ENCODE results near the gene FAM200B.
A peak's percentile ranks its signal among the peaks of the same experiment; 100 is the strongest.

FAM200B gene

GRCh38 chr4:15648600-15648999 is 33.0 kb upstream of the FAM200B start:
- DNase-seq (no peak), ATAC-seq (ENCODE audit: insufficient read depth, low read depth) (no peak)
- no peaks in the 10 kb centered on the region for H3K9me3 ChIP-seq (ENCODE audit: insufficient read depth, low read length, severe bottlenecking)
- no peak overlapping the region for H2AFZ ChIP-seq (ENCODE audit: low read depth, low read length)
- no peaks in the 10 kb centered on the region for H3K27me3 ChIP-seq (ENCODE audit: insufficient read depth, low read length, poor library complexity)
- peaks cover 56% of the 10 kb centered on the region for H4K20me1 ChIP-seq (ENCODE audit: insufficient read depth, low read length)
- peaks cover 5% of the 10 kb centered on the region; the same call in 1 of the 2 replicates for H3K36me3 ChIP-seq (ENCODE audit: insufficient read depth, low read length)
- peaks cover 99% of the 10 kb centered on the region for H3K79me2 ChIP-seq (ENCODE audit: insufficient read depth, low read length)
- H3K4me2 ChIP-seq (ENCODE audit: insufficient read depth, low read length): 0 out of 2 replicates have a peak overlapping the region, but pooled peaks have one; percentile 14
- TF ChIP-seq EZH2 (IDR thresholded peaks at IDR 0.05; ENCODE audit: borderline replicate concordance, low read depth, low read length, severe bottlenecking): no peak
- TF ChIP-seq, protein P1, sequence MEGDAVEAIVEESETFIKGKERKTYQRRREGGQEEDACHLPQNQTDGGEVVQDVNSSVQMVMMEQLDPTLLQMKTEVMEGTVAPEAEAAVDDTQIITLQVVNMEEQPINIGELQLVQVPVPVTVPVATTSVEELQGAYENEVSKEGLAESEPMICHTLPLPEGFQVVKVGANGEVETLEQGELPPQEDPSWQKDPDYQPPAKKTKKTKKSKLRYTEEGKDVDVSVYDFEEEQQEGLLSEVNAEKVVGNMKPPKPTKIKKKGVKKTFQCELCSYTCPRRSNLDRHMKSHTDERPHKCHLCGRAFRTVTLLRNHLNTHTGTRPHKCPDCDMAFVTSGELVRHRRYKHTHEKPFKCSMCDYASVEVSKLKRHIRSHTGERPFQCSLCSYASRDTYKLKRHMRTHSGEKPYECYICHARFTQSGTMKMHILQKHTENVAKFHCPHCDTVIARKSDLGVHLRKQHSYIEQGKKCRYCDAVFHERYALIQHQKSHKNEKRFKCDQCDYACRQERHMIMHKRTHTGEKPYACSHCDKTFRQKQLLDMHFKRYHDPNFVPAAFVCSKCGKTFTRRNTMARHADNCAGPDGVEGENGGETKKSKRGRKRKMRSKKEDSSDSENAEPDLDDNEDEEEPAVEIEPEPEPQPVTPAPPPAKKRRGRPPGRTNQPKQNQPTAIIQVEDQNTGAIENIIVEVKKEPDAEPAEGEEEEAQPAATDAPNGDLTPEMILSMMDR (IDR thresholded peaks at IDR 0.05; ENCODE audit: borderline replicate concordance, extremely low read depth, low read length, poor library complexity, severe bottlenecking): no peak
- no peak overlapping the region for H3K27ac ChIP-seq (ENCODE audit: low read length)
- H3K9ac ChIP-seq (ENCODE audit: low read depth, low read length): no peak overlapping the region
- peaks cover 49% of the 10 kb centered on the region for H3K4me1 ChIP-seq (ENCODE audit: insufficient read depth, low read length)
- no peak overlapping the region for H3K4me3 ChIP-seq (ENCODE audit: low read depth in 1 of 2, low read length in 2 of 2)

- Histone ChIP-seq H2AFZ (ENCODE audit: low read depth, low read length) (no peak overlapping the region), H3K4me2 (ENCODE audit: insufficient read depth, low read length) (peak overlapping the region; percentile 56), H3K27me3 (ENCODE audit: insufficient read depth, low read length, poor library complexity) (no peaks in the 10 kb centered on the region), H3K9ac (ENCODE audit: low read depth, low read length) (0 out of 2 replicates have a peak overlapping the region, but pooled peaks have one; percentile 18), H3K27ac (ENCODE audit: low read length) (peak overlapping the region; percentile 69), H3K36me3 (ENCODE audit: insufficient read depth, low read length) (no peaks in the 10 kb centered on the region; the same call in 1 of the 2 replicates), H3K9me3 (ENCODE audit: insufficient read depth, low read length, severe bottlenecking) (no peaks in the 10 kb centered on the region), H3K4me3 (ENCODE audit: low read depth in 1 of 2, low read length in 2 of 2) (peak overlapping the region in 1 of 2 experiments; percentile 36; a peak in 2 of 4 replicates), H4K20me1 (ENCODE audit: insufficient read depth, low read length) (peaks cover 47% of the 10 kb centered on the region), H3K4me1 (ENCODE audit: insufficient read depth, low read length) (peaks cover 54% of the 10 kb centered on the region), H3K79me2 (ENCODE audit: insufficient read depth, low read length) (peaks cover 99% of the 10 kb centered on the region)
- TF ChIP-seq, protein P1 (IDR thresholded peaks at IDR 0.05; ENCODE audit: borderline replicate concordance, extremely low read depth, low read length, poor library complexity, severe bottlenecking): peak; percentile 95
- no peak for TF ChIP-seq EZH2 (IDR thresholded peaks at IDR 0.05; ENCODE audit: borderline replicate concordance, low read depth, low read length, severe bottlenecking)
- ATAC-seq (ENCODE audit: insufficient read depth, low read depth): peak; percentile 73
- DNase-seq: peak; percentile 83
Measured at GRCh38 chr4:15649914-15650545, 31.6 kb upstream of the FAM200B start.

DNA sequence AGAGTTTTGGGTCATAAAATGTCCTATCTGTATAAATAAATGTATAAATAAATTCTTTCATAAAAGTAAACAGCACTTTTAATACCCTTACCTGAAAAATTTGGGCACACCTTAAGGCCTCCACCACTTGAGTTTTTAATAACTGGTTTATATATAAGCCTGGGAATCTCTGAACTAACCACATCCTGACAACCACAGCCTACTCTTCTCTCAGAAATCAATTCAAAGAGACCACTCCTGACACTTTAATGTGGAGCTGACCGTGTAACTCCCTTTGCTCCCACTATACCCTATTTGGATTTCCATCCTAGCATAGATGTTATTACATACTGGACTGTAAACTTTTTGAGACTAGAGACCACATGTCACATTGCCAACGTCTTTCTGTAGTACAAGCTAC is 30.0 kb upstream of the FAM200B start:
- Histone ChIP-seq H3K27ac (ENCODE audit: low read length) (peak overlapping the region; percentile 51), H3K4me3 (ENCODE audit: low read depth in 1 of 2, low read length in 2 of 2) (peak overlapping the region in 1 of 2 experiments; percentile 90; a peak in 1 of 4 replicates)

More for the DNA sequence above, 30.0 kb upstream of the FAM200B start:
- TF ChIP-seq EZH2 (IDR thresholded peaks at IDR 0.05; ENCODE audit: borderline replicate concordance, low read depth, low read length, severe bottlenecking): no peak
- TF ChIP-seq, protein P1 (IDR thresholded peaks at IDR 0.05; ENCODE audit: borderline replicate concordance, extremely low read depth, low read length, poor library complexity, severe bottlenecking): no peak
- Histone ChIP-seq H3K9ac (ENCODE audit: low read depth, low read length) (peak overlapping the region; percentile 94; the same call in 1 of the 2 replicates), H4K20me1 (ENCODE audit: insufficient read depth, low read length) (peaks cover 40% of the 10 kb centered on the region), H3K4me2 (ENCODE audit: insufficient read depth, low read length) (peak overlapping the region; percentile 65), H3K9me3 (ENCODE audit: insufficient read depth, low read length, severe bottlenecking) (no peaks in the 10 kb centered on the region), H3K27me3 (ENCODE audit: insufficient read depth, low read length, poor library complexity) (no peaks in the 10 kb centered on the region), H2AFZ (ENCODE audit: low read depth, low read length) (no peak overlapping the region), H3K79me2 (ENCODE audit: insufficient read depth, low read length) (peaks cover 91% of the 10 kb centered on the region), H3K4me1 (ENCODE audit: insufficient read depth, low read length) (peaks cover 66% of the 10 kb centered on the region), H3K36me3 (ENCODE audit: insufficient read depth, low read length) (no peaks in the 10 kb centered on the region; the same call in 1 of the 2 replicates)
- ATAC-seq (ENCODE audit: insufficient read depth, low read depth) (peak; percentile 32), DNase-seq (peak; percentile 22)
